ENCODE data around the gene FLT3LG. TPM values are rescaled to one million over a fixed set of nuclear protein-coding genes. Genes with fewer than 3 reads are reported as not detected.

FLT3LG gene
- total and polyA plus RNA-seq, 2 of the 8 experiments (the other 6 are each of a cell fraction or from before 2014, with no cell fraction given): 1.6 to 3.2 TPM

DNA sequence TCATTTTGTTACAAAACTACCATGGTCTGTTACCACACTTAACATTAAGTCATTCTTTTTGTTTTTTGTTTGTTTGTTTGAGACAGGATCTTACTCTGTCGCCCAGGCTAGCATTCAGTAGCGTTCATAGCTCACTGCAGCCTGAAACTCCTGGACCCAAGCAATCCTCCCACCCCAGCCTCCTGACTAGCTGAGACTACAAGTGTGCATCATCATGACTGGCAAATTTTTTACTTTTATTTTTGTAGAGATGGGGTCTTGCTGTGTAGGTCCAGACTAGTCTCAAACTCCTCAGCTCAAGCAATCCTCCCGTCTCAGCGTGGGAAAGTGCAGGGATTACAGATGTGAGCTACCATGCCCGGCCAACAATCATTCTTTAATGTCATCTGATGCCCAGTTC lies 17.7 kb upstream of the FLT3LG start:
- no peaks in the 10 kb centered on the region for H3K27me3 ChIP-seq (replicated peaks in 1 of 4; ENCODE audit: control insufficient read depth in 3 of 4, extremely low read depth in 1 of 4, insufficient read depth in 3 of 4, low read length in 3 of 4)
- H2AFZ ChIP-seq (ENCODE audit: low read length): no peak overlapping the region
- H3K14ac ChIP-seq (ENCODE audit: insufficient read length): no peak overlapping the region
- no peak overlapping the region for H2BK20ac ChIP-seq (ENCODE audit: low read length)
- no peak overlapping the region for H4K5ac ChIP-seq (ENCODE audit: insufficient read length, low read depth, low read length)
- no peak overlapping the region for H3K9ac ChIP-seq (replicated peaks in 1 of 4; ENCODE audit: extremely low read depth in 1 of 4, low read depth in 3 of 4, low read length in 3 of 4)
- H2AK5ac ChIP-seq (ENCODE audit: low read depth, low read length): no peak overlapping the region
- no peaks in the 10 kb centered on the region for H3K9me3 ChIP-seq (ENCODE audit: insufficient read depth in 2 of 2, low read depth in 1 of 2, low read length in 1 of 2)
- ChIA-PET POLR2A (ENCODE audit: partially characterized antibody) (interaction anchor here (0.8 to 1.9 kb wide), 5 partner anchors 13 to 105 kb away, joined by 3 to 5 read pairs (median 5); no protein-coding TSS in a partner anchor), CTCF (ENCODE audit: partially characterized antibody) (interaction anchor here (0.6 to 2.4 kb wide), 4 partner anchors 12 to 666 kb away, joined by 3 to 9 read pairs (median 3); partner anchors contain the start of gene FLT3LG)
- DNase-seq (ENCODE audit: low read depth in 1 of 2, low spot score in 2 of 2): no peak
- H3K27ac ChIP-seq (ENCODE audit: low read depth, low read length): no peak overlapping the region
- no peak overlapping the region for H4K91ac ChIP-seq (replicated peaks; ENCODE audit: insufficient read length, low read length)
- no peak overlapping the region for H4K8ac ChIP-seq (ENCODE audit: extremely low read depth, insufficient read depth, low read length)
- H3K36me3 ChIP-seq (ENCODE audit: control insufficient read depth in 2 of 4, insufficient read depth in 4 of 4, low read length in 3 of 4): peaks cover 0 to 10% (median 0%) of the 10 kb centered on the region in 4 experiments; a peak in 3 of 8 replicates
- no peak overlapping the region for H3K23ac ChIP-seq (ENCODE audit: insufficient read length)
- no peak overlapping the region for H3K4me2 ChIP-seq (ENCODE audit: insufficient read depth in 1 of 2, low read depth in 2 of 2, low read length in 2 of 2)
- H3K4me1 ChIP-seq (replicated peaks in 1 of 4; ENCODE audit: control insufficient read depth in 3 of 4, insufficient read depth in 4 of 4, low read length in 3 of 4): no peaks in the 10 kb centered on the region; a peak in 1 of 7 replicates
- no peak overlapping the region for H2BK5ac ChIP-seq (ENCODE audit: low read depth, low read length)
- WGBS, 2 experiments (ENCODE audit: extremely low coverage in 1 of 2, insufficient coverage in 1 of 2, insufficient read length in 1 of 2, insufficient replicate concordance in 2 of 2, low coverage in 1 of 2, low lambda C conversion rate in 2 of 2, missing lambda C conversion rate in 1 of 2): 95% methylated on average over 5 of the region's 5 CpGs; no CpG with 5 or more reads in 1 of the 2 experiments
- no peak overlapping the region for H2BK120ac ChIP-seq (replicated peaks; ENCODE audit: low read depth, low read length)
- no peaks in the 10 kb centered on the region; the same call in 1 of the 2 replicates for H3K79me1 ChIP-seq (ENCODE audit: low read depth, low read length)
- no peak overlapping the region for H3K4me3 ChIP-seq (ENCODE audit: extremely low read depth in 1 of 4, insufficient read depth in 2 of 4, low read depth in 3 of 4, low read length in 4 of 4)
- no peak overlapping the region for H2BK12ac ChIP-seq (ENCODE audit: low read depth, low read length)
- no peak overlapping the region for H3K4ac ChIP-seq (replicated peaks; ENCODE audit: insufficient read length, low read depth, low read length)
- FAIRE-seq: no peak
- H3K56ac ChIP-seq (replicated peaks; ENCODE audit: insufficient read length, low read depth, low read length): no peak overlapping the region
- peaks cover 4% of the 10 kb centered on the region for H3K23me2 ChIP-seq (ENCODE audit: low read depth, low read length)
- no peak overlapping the region for H2BK15ac ChIP-seq (ENCODE audit: low read length)
- H3K79me2 ChIP-seq (ENCODE audit: control insufficient read depth in 1 of 2, insufficient read depth in 2 of 2, low read length in 2 of 2): peaks cover 0 to 12% of the 10 kb centered on the region in 2 experiments; a peak in 1 of 4 replicates
- no peaks in the 10 kb centered on the region for H4K20me1 ChIP-seq (replicated peaks in 1 of 2; ENCODE audit: control insufficient read depth in 1 of 2, insufficient read depth in 2 of 2, low read length in 2 of 2)
- H3K18ac ChIP-seq (ENCODE audit: extremely low read depth, low read length): no peak overlapping the region
- TF ChIP-seq GTF2F1 (IDR thresholded peaks at IDR 0.05; ENCODE audit: borderline replicate concordance, low read depth, low read length) (no peak), SIRT6 (IDR thresholded peaks at IDR 0.05; ENCODE audit: low read length) (no peak), ASH2L (IDR thresholded peaks at IDR 0.05; ENCODE audit: low read length) (no peak), RBBP5 (IDR thresholded peaks at IDR 0.05; ENCODE audit: borderline replicate concordance, low read depth, low read length) (no peak), CEBPB (IDR thresholded peaks at IDR 0.05; ENCODE audit: low read depth, low read length) (no peak), POLR2A (IDR thresholded peaks at IDR 0.05; ENCODE audit: control extremely low read depth in 1 of 2, low read depth in 2 of 2, low read length in 2 of 2) (no peak), TAF7 (optimal IDR thresholded peaks at IDR 0.05; ENCODE audit: borderline replicate concordance, low read depth, low read length) (no peak)
- TF ChIP-seq, protein P1, sequence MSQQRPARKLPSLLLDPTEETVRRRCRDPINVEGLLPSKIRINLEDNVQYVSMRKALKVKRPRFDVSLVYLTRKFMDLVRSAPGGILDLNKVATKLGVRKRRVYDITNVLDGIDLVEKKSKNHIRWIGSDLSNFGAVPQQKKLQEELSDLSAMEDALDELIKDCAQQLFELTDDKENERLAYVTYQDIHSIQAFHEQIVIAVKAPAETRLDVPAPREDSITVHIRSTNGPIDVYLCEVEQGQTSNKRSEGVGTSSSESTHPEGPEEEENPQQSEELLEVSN (IDR thresholded peaks at IDR 0.05): no peak
- TF ChIP-seq, protein P2, sequence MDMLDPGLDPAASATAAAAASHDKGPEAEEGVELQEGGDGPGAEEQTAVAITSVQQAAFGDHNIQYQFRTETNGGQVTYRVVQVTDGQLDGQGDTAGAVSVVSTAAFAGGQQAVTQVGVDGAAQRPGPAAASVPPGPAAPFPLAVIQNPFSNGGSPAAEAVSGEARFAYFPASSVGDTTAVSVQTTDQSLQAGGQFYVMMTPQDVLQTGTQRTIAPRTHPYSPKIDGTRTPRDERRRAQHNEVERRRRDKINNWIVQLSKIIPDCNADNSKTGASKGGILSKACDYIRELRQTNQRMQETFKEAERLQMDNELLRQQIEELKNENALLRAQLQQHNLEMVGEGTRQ (IDR thresholded peaks at IDR 0.05; ENCODE audit: low read length): no peak
- TF ChIP-seq, protein P3, sequence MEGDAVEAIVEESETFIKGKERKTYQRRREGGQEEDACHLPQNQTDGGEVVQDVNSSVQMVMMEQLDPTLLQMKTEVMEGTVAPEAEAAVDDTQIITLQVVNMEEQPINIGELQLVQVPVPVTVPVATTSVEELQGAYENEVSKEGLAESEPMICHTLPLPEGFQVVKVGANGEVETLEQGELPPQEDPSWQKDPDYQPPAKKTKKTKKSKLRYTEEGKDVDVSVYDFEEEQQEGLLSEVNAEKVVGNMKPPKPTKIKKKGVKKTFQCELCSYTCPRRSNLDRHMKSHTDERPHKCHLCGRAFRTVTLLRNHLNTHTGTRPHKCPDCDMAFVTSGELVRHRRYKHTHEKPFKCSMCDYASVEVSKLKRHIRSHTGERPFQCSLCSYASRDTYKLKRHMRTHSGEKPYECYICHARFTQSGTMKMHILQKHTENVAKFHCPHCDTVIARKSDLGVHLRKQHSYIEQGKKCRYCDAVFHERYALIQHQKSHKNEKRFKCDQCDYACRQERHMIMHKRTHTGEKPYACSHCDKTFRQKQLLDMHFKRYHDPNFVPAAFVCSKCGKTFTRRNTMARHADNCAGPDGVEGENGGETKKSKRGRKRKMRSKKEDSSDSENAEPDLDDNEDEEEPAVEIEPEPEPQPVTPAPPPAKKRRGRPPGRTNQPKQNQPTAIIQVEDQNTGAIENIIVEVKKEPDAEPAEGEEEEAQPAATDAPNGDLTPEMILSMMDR (IDR thresholded peaks at IDR 0.05; ENCODE audit: control extremely low read depth in 1 of 3, insufficient read depth in 1 of 3, low read depth in 1 of 3, low read length in 3 of 3): no peak

Data from H1 (cell line).